ENCODE data around the gene PLA2G4C. TPM values are rescaled to one million over a fixed set of nuclear protein-coding genes. Genes with fewer than 3 reads are reported as not detected.
"Not testable (repeated sequence)": the region's sequence is repeated elsewhere in the genome, so short reads cannot be mapped to it uniquely, and the experiment has no call there.

PLA2G4C gene
- total RNA-seq, 1 donor from 2014 or later, result 33.9 TPM

DNA sequence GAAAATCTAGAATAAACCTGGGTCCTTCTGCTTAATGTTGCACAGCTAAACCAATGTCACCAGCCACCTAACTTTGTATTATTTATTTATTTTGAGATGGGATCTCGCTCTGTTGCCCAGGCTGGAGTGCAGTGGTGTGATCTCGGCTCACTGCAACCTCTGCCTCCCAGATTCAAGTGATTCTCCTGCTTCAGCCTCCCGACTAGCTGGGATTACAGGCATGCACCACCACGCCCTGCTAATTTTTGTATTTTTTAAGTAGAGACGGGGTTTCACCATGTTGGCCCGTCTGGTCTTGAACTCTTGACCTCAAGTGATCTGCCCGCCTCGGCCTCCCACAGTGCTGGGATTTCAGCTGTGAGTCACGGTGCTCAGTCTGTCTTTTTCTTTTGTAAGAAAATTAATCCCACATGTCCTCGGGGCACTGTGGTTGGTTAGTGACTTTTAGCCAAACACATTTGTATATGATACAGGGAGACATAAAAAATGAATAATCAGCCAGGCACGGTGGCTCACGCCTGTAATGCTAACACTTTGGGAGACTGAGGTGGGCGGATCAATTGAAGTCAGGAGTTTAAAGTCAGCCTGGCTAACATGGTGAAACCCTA lies 19.4 kb downstream of the PLA2G4C start:
- H3K9ac ChIP-seq (ENCODE audit: low read depth in 1 of 3, low read length in 3 of 3), result not testable (repeated sequence)

GRCh38 chr19:48090281-48090802 lies 20.3 kb downstream of the PLA2G4C start:
- no peak overlapping the region for H3K4me3 ChIP-seq (ENCODE audit: low read length in 3 of 3)
- H3K9me3 ChIP-seq (ENCODE audit: control insufficient read depth in 3 of 3, low read length in 3 of 3), result peaks cover 0 to 2% (median 0%) of the 10 kb centered on the region in 3 donors
- H3K9ac ChIP-seq (ENCODE audit: low read depth in 1 of 3, low read length in 3 of 3), result no peak overlapping the region
- peaks cover 0 to 13% (median 4%) of the 10 kb centered on the region in 3 donors for H3K4me1 ChIP-seq (ENCODE audit: control insufficient read depth in 3 of 3, insufficient read depth in 3 of 3, low read length in 3 of 3)
- no peak overlapping the region for H3K27ac ChIP-seq (ENCODE audit: low read depth, low read length)
- H3K36me3 ChIP-seq (ENCODE audit: control insufficient read depth in 3 of 3, insufficient read depth in 3 of 3, low read length in 3 of 3), result peaks cover 22 to 44% (median 40%) of the 10 kb centered on the region in 3 donors
- H3K27me3 ChIP-seq (ENCODE audit: control insufficient read depth in 3 of 3, insufficient read depth in 3 of 3, low read length in 3 of 3), result no peaks in the 10 kb centered on the region

More for the DNA sequence above, 19.4 kb downstream of the PLA2G4C start:
- H3K4me1 ChIP-seq (ENCODE audit: control insufficient read depth in 3 of 3, insufficient read depth in 3 of 3, low read length in 3 of 3); H3K27ac ChIP-seq (ENCODE audit: low read depth, low read length); H3K4me3 ChIP-seq (ENCODE audit: low read length in 3 of 3); H3K27me3 ChIP-seq (ENCODE audit: control insufficient read depth in 3 of 3, insufficient read depth in 3 of 3, low read length in 3 of 3); H3K9me3 ChIP-seq (ENCODE audit: control insufficient read depth in 3 of 3, low read length in 3 of 3): not testable (repeated sequence)
- peaks cover 26 to 49% (median 46%) of the 10 kb centered on the region in 3 donors for H3K36me3 ChIP-seq (ENCODE audit: control insufficient read depth in 3 of 3, insufficient read depth in 3 of 3, low read length in 3 of 3)

GRCh38 chr19:48088991-48089390 lies 21.6 kb downstream of the PLA2G4C start:
- not testable (repeated sequence) for H3K27me3 ChIP-seq (ENCODE audit: control insufficient read depth in 3 of 3, insufficient read depth in 3 of 3, low read length in 3 of 3); H3K9me3 ChIP-seq (ENCODE audit: control insufficient read depth in 3 of 3, low read length in 3 of 3); H3K27ac ChIP-seq (ENCODE audit: low read depth, low read length); H3K4me3 ChIP-seq (ENCODE audit: low read length in 3 of 3); H3K9ac ChIP-seq (ENCODE audit: low read depth in 1 of 3, low read length in 3 of 3)
- H3K4me1 ChIP-seq (ENCODE audit: control insufficient read depth in 3 of 3, insufficient read depth in 3 of 3, low read length in 3 of 3), result peaks cover 0 to 24% (median 12%) of the 10 kb centered on the region in 3 donors
- H3K36me3 ChIP-seq (ENCODE audit: control insufficient read depth in 3 of 3, insufficient read depth in 3 of 3, low read length in 3 of 3), result peaks cover 10 to 33% (median 32%) of the 10 kb centered on the region in 3 donors

GRCh38 chr19:48085904-48086864 lies 24.4 kb downstream of the PLA2G4C start:
- peaks cover 7 to 22% (median 17%) of the 10 kb centered on the region in 3 donors for H3K36me3 ChIP-seq (ENCODE audit: control insufficient read depth in 3 of 3, insufficient read depth in 3 of 3, low read length in 3 of 3)
- H3K27ac ChIP-seq (ENCODE audit: low read depth, low read length), result peak overlapping the region; percentile 50
- peaks cover 0 to 2% (median 0%) of the 10 kb centered on the region in 3 donors for H3K9me3 ChIP-seq (ENCODE audit: control insufficient read depth in 3 of 3, low read length in 3 of 3)
- H3K4me3 ChIP-seq (ENCODE audit: low read length in 3 of 3), result no peak overlapping the region
- no peaks in the 10 kb centered on the region for H3K27me3 ChIP-seq (ENCODE audit: control insufficient read depth in 3 of 3, insufficient read depth in 3 of 3, low read length in 3 of 3)
- H3K9ac ChIP-seq (ENCODE audit: low read depth in 1 of 3, low read length in 3 of 3), result no peak overlapping the region
- H3K4me1 ChIP-seq (ENCODE audit: control insufficient read depth in 3 of 3, insufficient read depth in 3 of 3, low read length in 3 of 3), result peaks cover 0 to 25% (median 13%) of the 10 kb centered on the region in 3 donors

GRCh38 chr19:48085076-48085475 lies 25.5 kb downstream of the PLA2G4C start:
- Histone ChIP-seq H3K27me3 (ENCODE audit: control insufficient read depth in 3 of 3, insufficient read depth in 3 of 3, low read length in 3 of 3) (no peaks in the 10 kb centered on the region), H3K36me3 (ENCODE audit: control insufficient read depth in 3 of 3, insufficient read depth in 3 of 3, low read length in 3 of 3) (peaks cover 7 to 18% (median 15%) of the 10 kb centered on the region in 3 donors), H3K9ac (ENCODE audit: low read depth in 1 of 3, low read length in 3 of 3) (peak overlapping the region in 1 of 3 donors; percentile 34), H3K4me1 (ENCODE audit: control insufficient read depth in 3 of 3, insufficient read depth in 3 of 3, low read length in 3 of 3) (peaks cover 0 to 25% (median 13%) of the 10 kb centered on the region in 3 donors), H3K4me3 (ENCODE audit: low read length in 3 of 3) (no peak overlapping the region), H3K27ac (ENCODE audit: low read depth, low read length) (peak overlapping the region; percentile 50), H3K9me3 (ENCODE audit: control insufficient read depth in 3 of 3, low read length in 3 of 3) (peaks cover 0 to 2% (median 0%) of the 10 kb centered on the region in 3 donors)

- no peaks in the 10 kb centered on the region for H3K27me3 ChIP-seq (ENCODE audit: control insufficient read depth in 3 of 3, insufficient read depth in 3 of 3, low read length in 3 of 3)
- H3K36me3 ChIP-seq (ENCODE audit: control insufficient read depth in 3 of 3, insufficient read depth in 3 of 3, low read length in 3 of 3), result peaks cover 11 to 24% (median 13%) of the 10 kb centered on the region in 3 donors
- peaks cover 0 to 2% (median 0%) of the 10 kb centered on the region in 3 donors for H3K9me3 ChIP-seq (ENCODE audit: control insufficient read depth in 3 of 3, low read length in 3 of 3)
- no peak overlapping the region for H3K9ac ChIP-seq (ENCODE audit: low read depth in 1 of 3, low read length in 3 of 3)
- peaks cover 0 to 20% (median 13%) of the 10 kb centered on the region in 3 donors for H3K4me1 ChIP-seq (ENCODE audit: control insufficient read depth in 3 of 3, insufficient read depth in 3 of 3, low read length in 3 of 3)
- no peak overlapping the region for H3K4me3 ChIP-seq (ENCODE audit: low read length in 3 of 3)
- H3K27ac ChIP-seq (ENCODE audit: low read depth, low read length), result no peak overlapping the region
Observed at GRCh38 chr19:48081106-48081505, 29.5 kb downstream of the PLA2G4C start.

GRCh38 chr19:48070177-48070769 lies 40.3 kb downstream of the PLA2G4C start:
- H3K4me3 ChIP-seq (ENCODE audit: low read length in 3 of 3); H3K4me1 ChIP-seq (ENCODE audit: control insufficient read depth in 3 of 3, insufficient read depth in 3 of 3, low read length in 3 of 3); H3K9me3 ChIP-seq (ENCODE audit: control insufficient read depth in 3 of 3, low read length in 3 of 3); H3K9ac ChIP-seq (ENCODE audit: low read depth in 1 of 3, low read length in 3 of 3); H3K27me3 ChIP-seq (ENCODE audit: control insufficient read depth in 3 of 3, insufficient read depth in 3 of 3, low read length in 3 of 3); H3K27ac ChIP-seq (ENCODE audit: low read depth, low read length): not testable (repeated sequence)
- H3K36me3 ChIP-seq (ENCODE audit: control insufficient read depth in 3 of 3, insufficient read depth in 3 of 3, low read length in 3 of 3), result peaks cover 37 to 47% (median 44%) of the 10 kb centered on the region in 3 donors

DNA sequence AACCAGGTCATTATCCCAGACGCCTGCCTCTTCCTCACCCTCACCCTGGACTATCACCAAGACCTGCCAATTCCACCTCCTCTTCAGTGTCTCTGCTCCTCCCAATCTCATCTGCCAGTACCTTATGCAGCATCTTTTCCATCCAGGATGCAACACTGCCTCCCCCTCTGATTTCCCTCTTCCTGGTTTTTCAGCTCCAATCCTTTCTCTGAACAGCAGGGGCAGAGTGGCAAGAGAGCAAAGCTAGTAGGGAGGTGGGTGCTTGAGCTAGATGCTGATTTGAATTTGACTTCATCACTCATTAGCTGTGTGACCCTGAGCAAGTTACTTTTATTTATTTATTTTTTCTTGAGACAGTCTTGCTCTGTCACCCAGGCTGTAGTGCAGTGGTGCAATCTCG lies 41.2 kb downstream of the PLA2G4C start:
- Histone ChIP-seq H3K36me3 (ENCODE audit: control insufficient read depth in 3 of 3, insufficient read depth in 3 of 3, low read length in 3 of 3) (peaks cover 35 to 48% (median 44%) of the 10 kb centered on the region in 3 donors), H3K4me3 (ENCODE audit: low read length in 3 of 3) (no peak overlapping the region), H3K9ac (ENCODE audit: low read depth in 1 of 3, low read length in 3 of 3) (no peak overlapping the region), H3K27me3 (ENCODE audit: control insufficient read depth in 3 of 3, insufficient read depth in 3 of 3, low read length in 3 of 3) (no peaks in the 10 kb centered on the region), H3K27ac (ENCODE audit: low read depth, low read length) (no peak overlapping the region), H3K9me3 (ENCODE audit: control insufficient read depth in 3 of 3, low read length in 3 of 3) (no peaks in the 10 kb centered on the region), H3K4me1 (ENCODE audit: control insufficient read depth in 3 of 3, insufficient read depth in 3 of 3, low read length in 3 of 3) (peaks cover 0 to 5% (median 0%) of the 10 kb centered on the region in 3 donors)

DNA sequence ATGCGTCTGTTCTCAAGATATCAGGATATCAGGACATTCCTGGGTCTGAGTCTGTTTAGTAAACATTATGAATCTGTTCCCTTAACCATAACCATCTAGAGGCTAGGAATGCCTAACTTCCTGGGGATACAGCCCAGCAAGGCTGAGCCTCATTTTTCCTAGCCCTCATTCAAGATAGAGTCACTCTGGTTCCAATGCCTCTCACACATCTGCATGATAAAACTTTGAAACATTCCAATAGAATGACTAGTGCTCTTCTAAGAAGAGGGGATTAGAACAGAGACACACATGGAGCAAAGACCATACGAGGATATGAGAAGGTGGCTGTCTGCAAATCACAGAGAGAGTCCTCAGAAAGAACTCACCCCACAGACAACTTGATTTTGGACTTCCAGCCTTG lies 46.1 kb downstream of the PLA2G4C start:
- Histone ChIP-seq H3K4me3 (ENCODE audit: low read length in 3 of 3) (no peak overlapping the region), H3K27me3 (ENCODE audit: control insufficient read depth in 3 of 3, insufficient read depth in 3 of 3, low read length in 3 of 3) (no peaks in the 10 kb centered on the region), H3K36me3 (ENCODE audit: control insufficient read depth in 3 of 3, insufficient read depth in 3 of 3, low read length in 3 of 3) (peaks cover 30 to 50% (median 40%) of the 10 kb centered on the region in 3 donors), H3K27ac (ENCODE audit: low read depth, low read length) (no peak overlapping the region), H3K9ac (ENCODE audit: low read depth in 1 of 3, low read length in 3 of 3) (no peak overlapping the region), H3K4me1 (ENCODE audit: control insufficient read depth in 3 of 3, insufficient read depth in 3 of 3, low read length in 3 of 3) (peaks cover 0 to 9% (median 0%) of the 10 kb centered on the region in 3 donors), H3K9me3 (ENCODE audit: control insufficient read depth in 3 of 3, low read length in 3 of 3) (no peaks in the 10 kb centered on the region)
